C1 segment of cervical spinal cord (tissue), 14 donors: ENCODE results near the gene CCDC121.
"Not testable (repeated sequence)": the region's sequence is repeated elsewhere in the genome, so short reads cannot be mapped to it uniquely, and the experiment has no call there.

Source experiments
- DNase-seq, 14 donors: peaks; one replicate each; lab custom pipeline; 2025; lab: John Stamatoyannopoulos, UW

CCDC121 gene

GRCh38 chr2:27636766-27637165, 8.0 kb upstream of the CCDC121 start:
- no peak for DNase-seq

GRCh38 chr2:27634291-27634690, 5.5 kb upstream of the CCDC121 start:
- no peak for DNase-seq

- DNase-seq, result not testable (repeated sequence)
Observed at GRCh38 chr2:27630257-27630656, 1.4 kb upstream of the CCDC121 start.

- peak in 3 of 14 donors; percentile 31 to 54 (median 38) for DNase-seq
Observed at GRCh38 chr2:27627963-27628766, 647 bp downstream of the CCDC121 start.

DNA sequence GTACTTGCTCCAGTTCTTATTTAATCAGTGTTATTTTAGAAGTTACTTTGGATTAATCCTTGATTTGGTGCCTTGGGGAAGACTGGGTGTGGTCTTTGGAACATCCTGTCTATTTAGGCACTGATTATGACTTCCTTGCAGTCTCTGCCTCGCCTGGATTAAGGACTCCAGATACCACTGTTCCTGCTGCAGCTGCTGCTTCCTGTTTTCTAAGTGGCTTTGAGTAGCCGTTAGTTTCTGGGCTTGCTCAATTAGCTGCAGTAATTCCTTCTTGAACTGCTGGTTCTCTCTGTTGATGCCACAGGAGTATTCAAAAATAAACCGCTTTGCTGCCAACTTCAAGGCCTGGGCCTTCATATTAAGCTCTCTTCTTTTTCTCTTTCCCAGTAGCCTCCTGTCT, 1.9 kb downstream of the CCDC121 start:
- DNase-seq, result peak in 1 of 14 donors; percentile 1

DNA sequence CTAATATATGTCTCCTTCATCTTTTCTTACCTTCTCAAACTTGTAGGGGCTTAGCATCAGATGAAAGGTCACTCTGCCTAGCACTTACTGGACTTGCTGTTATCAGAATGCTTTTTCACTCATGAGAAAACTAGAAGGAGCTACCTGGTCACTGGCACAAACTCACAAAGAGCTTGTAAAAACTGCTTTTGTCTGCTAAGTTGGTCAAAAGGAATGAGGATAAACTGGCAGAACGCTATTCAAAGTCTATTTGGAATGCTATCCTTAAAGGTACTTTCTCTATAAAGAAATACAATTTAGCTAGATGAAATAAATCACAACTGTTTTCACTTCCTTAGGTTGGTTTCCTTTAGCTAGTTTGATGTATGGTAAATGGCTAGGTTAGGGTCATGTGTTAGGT, 2.5 kb downstream of the CCDC121 start:
- not testable (repeated sequence) for DNase-seq

DNA sequence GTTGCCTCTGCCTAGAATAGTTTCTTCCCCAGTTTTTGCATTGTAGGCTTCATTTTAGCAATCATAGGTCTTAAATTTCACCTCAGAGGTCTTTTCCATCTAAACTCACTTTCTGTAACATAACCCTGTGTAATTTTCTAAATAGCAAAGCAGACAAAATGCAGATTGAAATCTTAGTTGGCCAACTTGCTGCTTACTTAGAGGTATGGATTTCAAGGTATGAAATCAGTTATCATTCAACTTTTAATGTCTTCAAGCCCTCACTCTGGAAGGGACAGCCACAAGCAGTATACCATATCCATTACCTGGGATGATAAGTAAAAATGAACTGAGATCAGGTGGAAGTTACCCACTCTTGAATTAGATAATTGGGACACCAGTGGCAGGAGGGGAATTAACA, 3.9 kb downstream of the CCDC121 start:
- no peak for DNase-seq

GRCh38 chr2:27622921-27623384, 5.9 kb downstream of the CCDC121 start:
- DNase-seq, result no peak

GRCh38 chr2:27621524-27621923, 7.3 kb downstream of the CCDC121 start:
- no peak for DNase-seq

GRCh38 chr2:27615316-27615715, 13.5 kb downstream of the CCDC121 start:
- no peak for DNase-seq

DNA sequence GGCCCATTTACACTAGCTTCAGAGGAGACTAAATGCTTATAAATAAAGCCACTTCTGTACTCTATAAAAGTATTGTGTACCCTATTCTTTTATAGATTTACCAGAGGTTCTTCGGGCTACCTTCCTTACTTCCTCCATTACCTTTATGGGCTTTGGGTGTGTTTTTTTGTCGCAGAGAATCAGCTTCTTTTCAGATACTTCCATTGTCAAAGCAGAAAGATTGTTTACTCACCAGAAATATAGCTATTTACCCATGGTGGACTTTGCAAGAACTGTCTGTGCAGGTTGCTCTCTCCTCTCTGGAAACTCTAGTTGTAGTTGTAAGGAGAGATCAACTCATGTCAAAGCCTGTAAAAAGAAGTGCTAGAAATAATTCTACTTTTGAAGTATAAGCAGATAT, 14.8 kb downstream of the CCDC121 start:
- no peak for DNase-seq

DNA sequence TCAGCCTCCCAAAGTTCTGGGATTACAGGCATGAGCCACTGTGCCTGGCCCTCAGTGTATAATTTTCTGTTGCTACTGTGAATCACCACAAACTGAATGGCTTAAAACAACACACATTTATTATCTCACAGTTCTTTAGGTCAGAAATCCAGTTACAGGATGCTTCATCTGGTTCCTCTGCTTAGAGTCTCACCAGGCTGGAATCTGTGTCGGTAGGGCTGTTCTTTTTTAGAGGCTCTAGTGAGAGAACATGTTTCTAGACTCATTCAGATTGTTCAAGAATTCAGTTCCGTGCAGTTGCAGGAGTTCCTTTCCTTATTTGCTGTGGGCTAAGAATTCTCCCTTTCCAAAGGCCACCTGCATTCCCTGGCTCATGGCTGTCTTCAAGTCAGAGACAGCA, 22.2 kb downstream of the CCDC121 start:
- no peak for DNase-seq

DNA sequence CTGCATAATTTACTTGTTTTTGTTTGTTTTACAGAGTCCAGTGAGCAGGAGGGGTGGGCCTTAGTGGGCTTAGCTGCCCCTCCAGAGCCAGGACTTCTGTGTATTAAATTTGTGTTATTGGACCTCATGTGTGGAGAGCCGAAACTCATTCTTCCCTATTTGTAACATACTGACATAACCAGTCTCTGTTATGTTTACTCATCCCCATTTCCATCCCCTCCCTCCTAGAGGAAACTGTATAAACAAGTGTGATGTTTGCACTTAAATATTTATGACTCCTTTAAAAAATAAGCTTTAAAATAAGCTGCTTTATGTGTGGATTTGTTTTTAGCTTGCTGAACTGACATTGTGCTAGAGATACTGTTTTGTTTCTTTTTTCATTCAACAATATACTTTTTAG, 32.2 kb downstream of the CCDC121 start:
- DNase-seq, result no peak

DNA sequence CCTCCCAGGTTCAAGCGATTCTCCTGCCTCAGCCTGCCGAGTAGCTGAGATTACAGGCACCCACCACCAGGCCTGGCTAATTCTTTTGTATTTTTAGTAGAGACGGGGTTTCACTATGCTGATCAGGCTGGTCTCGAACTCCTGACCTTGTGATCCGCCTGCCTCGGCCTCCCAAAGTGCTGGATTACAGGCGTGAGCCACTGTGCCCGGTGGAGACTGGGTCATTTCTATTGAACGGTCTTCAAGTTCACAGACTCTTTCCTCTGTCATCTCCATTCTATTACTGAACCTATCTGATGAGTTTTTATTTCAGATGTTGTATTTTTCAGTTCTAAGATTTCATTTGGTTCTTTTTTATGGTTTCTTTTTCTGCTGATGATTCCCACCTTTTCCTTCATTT, 33.4 kb downstream of the CCDC121 start:
- not testable (repeated sequence) for DNase-seq

DNA sequence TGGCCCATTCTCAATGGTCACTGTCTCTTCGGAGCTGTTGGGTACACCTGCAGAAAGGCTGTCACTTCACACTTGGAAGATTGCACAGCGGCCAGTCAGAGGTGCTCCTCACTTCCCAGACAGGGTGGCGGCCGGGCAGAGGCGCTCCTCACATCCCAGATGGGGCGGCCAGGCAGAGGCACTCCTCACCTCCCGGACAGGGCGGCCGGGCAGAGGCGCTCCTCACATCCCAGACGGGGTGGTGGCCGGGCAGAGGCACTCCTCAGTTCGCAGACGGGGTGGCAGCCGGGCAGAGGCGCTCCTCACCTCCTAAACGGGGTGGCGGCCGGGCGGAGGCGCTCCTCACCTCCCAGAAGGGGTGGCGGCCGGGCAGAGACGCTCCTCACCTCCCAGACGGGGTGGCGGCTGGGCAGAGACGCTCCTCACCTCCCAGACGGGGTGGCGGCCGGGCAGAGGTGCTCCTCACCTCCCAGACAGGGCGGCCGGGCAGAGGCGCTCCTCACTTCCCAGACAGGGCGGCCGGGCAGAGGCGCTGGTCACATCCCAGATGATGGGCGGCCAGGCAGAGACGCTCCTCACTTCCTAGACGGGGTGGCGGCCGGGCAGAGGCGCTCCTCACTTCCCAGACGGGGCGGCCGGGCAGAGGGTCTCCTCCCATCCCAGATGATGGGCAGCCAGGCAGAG, 34.6 kb downstream of the CCDC121 start:
- DNase-seq, result not testable (repeated sequence)

DNA sequence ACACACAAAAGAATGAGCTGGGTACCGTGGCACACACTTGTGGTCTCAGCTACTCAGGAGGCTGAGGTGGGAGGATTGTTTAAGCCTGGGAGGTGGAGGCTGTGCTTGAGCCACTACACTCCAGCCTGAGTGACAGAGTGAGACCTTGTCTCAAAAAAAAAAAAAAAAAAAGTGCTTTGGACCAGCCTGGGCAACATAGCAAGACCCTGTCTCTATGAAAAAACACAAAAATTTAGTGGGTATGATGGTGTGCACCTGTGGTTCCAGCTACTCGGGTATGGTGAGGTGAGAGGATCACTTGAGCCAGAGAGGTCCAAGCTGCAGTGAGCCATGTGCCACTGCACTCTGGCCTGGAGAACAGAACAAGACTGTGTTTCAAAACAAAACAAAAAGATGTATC, 35.6 kb downstream of the CCDC121 start:
- no peak for DNase-seq

- DNase-seq, result no peak
Observed at GRCh38 chr2:27591745-27592144, 37.1 kb downstream of the CCDC121 start.

DNA sequence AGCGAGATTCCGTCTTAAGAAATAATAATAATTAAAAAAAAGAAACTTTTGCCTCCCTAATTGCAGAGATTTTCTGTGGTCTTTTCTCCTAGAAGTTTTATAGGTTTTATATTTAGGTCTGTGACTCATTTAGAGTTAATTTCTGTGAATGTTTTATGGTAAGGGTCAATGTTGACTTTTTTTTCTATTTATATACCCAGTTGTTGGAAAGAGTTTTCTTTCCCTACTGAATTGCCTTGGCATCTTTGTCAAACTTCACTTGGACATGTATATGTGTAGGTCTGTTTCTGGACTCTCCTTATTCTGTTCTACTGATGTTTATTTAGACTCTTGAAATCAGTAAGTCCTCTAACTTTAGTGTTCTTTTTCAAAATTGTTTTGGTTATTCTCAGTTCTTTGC, 40.5 kb downstream of the CCDC121 start:
- no peak for DNase-seq

GRCh38 chr2:27587025-27587424, 41.8 kb downstream of the CCDC121 start:
- no peak for DNase-seq

DNA sequence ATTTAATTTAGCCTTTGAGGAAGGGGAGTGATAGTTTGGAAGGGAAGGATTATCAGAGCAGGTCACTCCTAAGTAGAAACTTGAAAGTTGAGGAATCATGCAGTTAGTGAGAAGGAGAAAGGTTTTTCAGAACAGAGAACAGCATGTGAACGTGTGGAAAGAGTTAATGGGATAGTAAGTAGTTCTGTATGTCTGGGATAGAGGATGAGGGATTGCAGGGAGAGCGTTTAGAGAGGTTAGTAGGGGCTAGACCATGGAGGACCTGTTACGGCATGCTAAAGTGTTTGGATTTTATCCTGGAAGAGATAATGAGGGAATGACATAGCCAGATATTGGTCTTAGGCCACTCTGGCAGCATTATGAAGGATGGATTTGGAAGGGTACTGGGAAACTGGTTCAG, 44.2 kb downstream of the CCDC121 start:
- DNase-seq, result no peak

DNA sequence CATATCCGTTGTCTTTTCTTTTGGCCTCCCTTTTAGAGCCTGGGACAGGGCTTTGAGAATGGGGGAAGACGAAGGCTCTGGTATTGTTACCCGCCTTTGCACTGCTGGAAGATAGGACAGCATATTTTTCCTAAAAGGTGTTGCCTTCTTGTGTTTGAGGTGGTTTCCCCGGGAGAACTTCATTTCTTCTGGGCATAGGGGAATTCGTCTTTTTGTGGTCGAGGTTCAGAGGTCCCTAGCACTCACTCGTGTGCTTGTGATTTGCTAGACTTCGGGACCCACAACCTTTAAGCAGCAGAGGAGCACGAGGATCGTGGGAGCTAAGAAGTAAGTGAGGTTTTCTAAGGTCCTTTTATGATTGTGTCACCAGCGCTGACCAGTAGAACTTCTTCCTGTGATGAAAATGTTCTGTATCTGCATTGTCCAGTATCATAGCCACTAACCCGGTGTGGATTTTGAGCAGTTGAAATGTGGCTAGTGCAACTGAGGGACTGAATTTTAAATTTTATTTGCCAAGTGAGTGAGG, 45.4 kb downstream of the CCDC121 start:
- DNase-seq, result peak in 2 of 14 donors; percentile 20 to 31

DNA sequence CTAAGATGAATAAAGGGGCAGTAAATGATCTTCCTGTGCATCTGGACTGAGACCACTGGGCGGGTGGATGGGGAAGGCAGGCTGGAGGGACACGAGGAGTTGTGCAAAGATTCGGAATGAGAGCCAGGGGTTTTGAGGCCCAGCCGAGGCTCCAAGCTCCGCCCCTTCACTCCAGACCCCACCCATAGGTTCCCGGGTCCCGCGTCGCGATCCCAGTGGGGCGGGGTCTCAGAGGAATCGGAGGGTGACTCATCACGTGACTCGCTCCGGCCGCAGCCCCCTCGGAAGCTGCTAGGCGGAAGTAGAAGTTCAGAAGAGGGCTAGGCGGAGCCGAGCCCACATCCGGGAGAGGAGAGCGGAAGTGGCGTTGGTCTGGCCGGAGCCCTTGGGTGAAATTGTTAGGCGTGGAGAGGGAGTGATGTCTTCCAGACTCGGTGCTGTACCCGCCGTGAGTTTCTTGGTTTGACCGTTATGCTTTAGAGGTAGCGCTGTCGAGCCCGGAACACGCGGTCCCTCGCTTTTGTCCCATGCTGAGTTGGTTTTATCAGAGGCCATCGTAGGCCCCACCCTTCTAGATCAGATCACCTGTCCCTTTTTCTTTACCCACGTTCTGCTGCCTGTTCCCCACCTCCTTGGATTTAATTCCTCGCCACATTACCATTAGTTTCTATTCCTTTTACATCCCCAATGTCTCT, 46.0 kb downstream of the CCDC121 start, which contains the start of gene ZNF512:
ZNF512 (plus strand) TSS at position 348 of the 695 bp plus-strand sequence; CDS start at position 419, 71 bp downstream.
- DNase-seq, result peak in 13 of 14 donors; percentile 43 to 88 (median 75)
